ENCODE data around the gene ABCC2. TPM values are rescaled to one million over a fixed set of nuclear protein-coding genes. Genes with fewer than 3 reads are reported as not detected.

The ABCC2 gene
- total RNA-seq, 1 experiment from 2014 or later = 0.69 TPM

GRCh38 chr10:99775850-99776249 lies 6.6 kb upstream of the ABCC2 start:
- peak; percentile 88 for DNase-seq (ENCODE audit: low spot score)

- DNase-seq (ENCODE audit: low spot score) = peak; percentile 59
Measured at GRCh38 chr10:99777918-99778714, 4.3 kb upstream of the ABCC2 start.

GRCh38 chr10:99779335-99779734 lies 3.1 kb upstream of the ABCC2 start:
- peak; percentile 74 for DNase-seq (ENCODE audit: low spot score)

GRCh38 chr10:99781734-99782429 lies 558 bp upstream of the ABCC2 start:
- no peak for DNase-seq (ENCODE audit: low spot score)

GRCh38 chr10:99784016-99784726 lies 1.7 kb downstream of the ABCC2 start:
- DNase-seq (ENCODE audit: low spot score) = peak; percentile 83

GRCh38 chr10:99784727-99785441 lies 2.4 kb downstream of the ABCC2 start:
- DNase-seq (ENCODE audit: low spot score) = no peak

GRCh38 chr10:99785646-99786045 lies 3.2 kb downstream of the ABCC2 start:
- DNase-seq (ENCODE audit: low spot score) = no peak

- DNase-seq (ENCODE audit: low spot score) = no peak
Measured at GRCh38 chr10:99787311-99787710, 4.9 kb downstream of the ABCC2 start.

- no peak for DNase-seq (ENCODE audit: low spot score)
Measured at GRCh38 chr10:99787782-99788445, 5.5 kb downstream of the ABCC2 start.

GRCh38 chr10:99788598-99789256 lies 6.3 kb downstream of the ABCC2 start:
- peak; percentile 68 for DNase-seq (ENCODE audit: low spot score)

GRCh38 chr10:99791831-99792230 lies 9.4 kb downstream of the ABCC2 start:
- no peak for DNase-seq (ENCODE audit: low spot score)

GRCh38 chr10:99793819-99794218 lies 11.4 kb downstream of the ABCC2 start:
- no peak for DNase-seq (ENCODE audit: low spot score)

- DNase-seq (ENCODE audit: low spot score) = no peak
Measured at GRCh38 chr10:99796928-99797327, 14.5 kb downstream of the ABCC2 start.

GRCh38 chr10:99798031-99798430 lies 15.6 kb downstream of the ABCC2 start:
- no peak for DNase-seq (ENCODE audit: low spot score)

- no peak for DNase-seq (ENCODE audit: low spot score)
Measured at GRCh38 chr10:99798920-99799319, 16.5 kb downstream of the ABCC2 start.

- DNase-seq (ENCODE audit: low spot score) = no peak
Measured at GRCh38 chr10:99799613-99800012, 17.2 kb downstream of the ABCC2 start.

GRCh38 chr10:99804471-99804870 lies 22.0 kb downstream of the ABCC2 start:
- DNase-seq (ENCODE audit: low spot score) = no peak

GRCh38 chr10:99805190-99805589 lies 22.8 kb downstream of the ABCC2 start:
- DNase-seq (ENCODE audit: low spot score) = no peak

- DNase-seq (ENCODE audit: low spot score) = no peak
Measured at GRCh38 chr10:99806091-99806490, 23.7 kb downstream of the ABCC2 start.

GRCh38 chr10:99807786-99808185 lies 25.3 kb downstream of the ABCC2 start:
- no peak for DNase-seq (ENCODE audit: low spot score)

GRCh38 chr10:99808270-99808669 lies 25.8 kb downstream of the ABCC2 start:
- no peak for DNase-seq (ENCODE audit: low spot score)

Data from A172 (cell line).